ENCODE data around the gene AP5Z1. TPM values are rescaled to one million over a fixed set of nuclear protein-coding genes. Genes with fewer than 3 reads are reported as not detected.

Gene AP5Z1
- total RNA-seq, 1 experiment from 2014 or later, result 70.7 TPM

DNA sequence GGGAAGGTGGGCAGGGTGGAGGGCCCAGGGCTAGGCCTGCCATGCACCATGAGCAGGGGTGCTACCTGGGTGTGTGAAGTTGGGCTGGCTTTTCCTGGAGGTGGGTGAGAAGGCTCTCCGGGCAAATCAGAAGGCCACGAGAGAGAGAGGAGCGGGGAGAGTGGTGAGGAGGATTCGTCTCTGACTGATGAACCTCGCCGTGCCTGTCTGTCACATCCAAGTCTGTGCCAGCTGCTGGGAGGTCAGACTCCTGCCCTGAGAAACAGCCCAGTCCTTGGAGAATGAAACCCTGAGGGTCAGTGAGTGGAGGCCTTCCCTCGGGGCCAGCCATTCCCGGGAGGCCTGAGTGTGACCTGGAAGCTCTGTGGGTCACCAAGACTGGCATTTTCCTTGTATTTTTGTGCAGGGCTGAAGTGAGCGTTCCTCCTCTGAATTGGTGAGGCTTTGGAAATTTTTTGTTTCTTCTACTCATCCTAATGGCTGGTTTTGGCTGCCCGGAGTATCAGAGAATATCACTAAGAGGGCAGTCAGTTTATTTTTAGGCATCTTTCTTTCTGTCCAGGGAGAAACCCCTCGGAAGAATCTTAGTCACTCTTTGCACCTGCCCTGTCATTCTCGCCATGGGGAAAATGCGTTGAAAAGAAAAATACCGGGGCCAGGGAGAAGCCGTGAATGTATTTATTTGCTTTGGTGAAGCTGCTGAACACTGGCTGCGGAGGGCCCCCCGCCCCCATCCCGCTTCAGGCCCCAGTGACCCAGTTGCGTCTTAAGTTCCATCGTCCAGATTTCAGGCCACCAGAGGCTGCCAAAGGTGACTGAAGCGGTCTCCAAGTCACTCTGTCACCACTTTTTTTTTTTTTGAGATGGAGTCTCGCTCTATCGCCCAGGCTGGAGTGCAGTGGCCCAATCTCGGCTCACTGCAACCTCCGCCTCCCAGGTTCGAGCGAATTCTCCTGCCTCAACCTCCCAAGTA lies 6.5 kb upstream of the AP5Z1 start:
- TF ChIP-seq, protein P1, sequence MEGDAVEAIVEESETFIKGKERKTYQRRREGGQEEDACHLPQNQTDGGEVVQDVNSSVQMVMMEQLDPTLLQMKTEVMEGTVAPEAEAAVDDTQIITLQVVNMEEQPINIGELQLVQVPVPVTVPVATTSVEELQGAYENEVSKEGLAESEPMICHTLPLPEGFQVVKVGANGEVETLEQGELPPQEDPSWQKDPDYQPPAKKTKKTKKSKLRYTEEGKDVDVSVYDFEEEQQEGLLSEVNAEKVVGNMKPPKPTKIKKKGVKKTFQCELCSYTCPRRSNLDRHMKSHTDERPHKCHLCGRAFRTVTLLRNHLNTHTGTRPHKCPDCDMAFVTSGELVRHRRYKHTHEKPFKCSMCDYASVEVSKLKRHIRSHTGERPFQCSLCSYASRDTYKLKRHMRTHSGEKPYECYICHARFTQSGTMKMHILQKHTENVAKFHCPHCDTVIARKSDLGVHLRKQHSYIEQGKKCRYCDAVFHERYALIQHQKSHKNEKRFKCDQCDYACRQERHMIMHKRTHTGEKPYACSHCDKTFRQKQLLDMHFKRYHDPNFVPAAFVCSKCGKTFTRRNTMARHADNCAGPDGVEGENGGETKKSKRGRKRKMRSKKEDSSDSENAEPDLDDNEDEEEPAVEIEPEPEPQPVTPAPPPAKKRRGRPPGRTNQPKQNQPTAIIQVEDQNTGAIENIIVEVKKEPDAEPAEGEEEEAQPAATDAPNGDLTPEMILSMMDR (IDR thresholded peaks at IDR 0.05; ENCODE audit: unreplicated experiment), result no peak
- Mint-ChIP-seq H3K4me1 (ENCODE audit: low read depth, unreplicated experiment) (peaks cover 5% of the 10 kb centered on the region), H3K27ac (ENCODE audit: unreplicated experiment) (no peak overlapping the region), H3K27me3 (ENCODE audit: unreplicated experiment) (no peaks in the 10 kb centered on the region), H3K4me3 (ENCODE audit: low read depth, unreplicated experiment) (no peak overlapping the region), H3K36me3 (ENCODE audit: insufficient read depth, unreplicated experiment) (peaks cover 65% of the 10 kb centered on the region), H3K9me3 (ENCODE audit: low read depth, unreplicated experiment) (no peaks in the 10 kb centered on the region)
- CTCF ChIA-PET, result no interaction called here
- intact Hi-C loops (cut with micrococcal nuclease; ENCODE audit: unreplicated experiment), result no loop called here
- no TSS peak for BruUV-seq (replicated peaks)
- no peak for DNase-seq

GRCh38 chr7:4769761-4770160 lies 5.7 kb upstream of the AP5Z1 start:
- BruUV-seq (replicated peaks), result TSS peak; percentile 13
- CTCF ChIA-PET, result no interaction called here
- intact Hi-C loops (cut with micrococcal nuclease; ENCODE audit: unreplicated experiment), result no loop called here

DNA sequence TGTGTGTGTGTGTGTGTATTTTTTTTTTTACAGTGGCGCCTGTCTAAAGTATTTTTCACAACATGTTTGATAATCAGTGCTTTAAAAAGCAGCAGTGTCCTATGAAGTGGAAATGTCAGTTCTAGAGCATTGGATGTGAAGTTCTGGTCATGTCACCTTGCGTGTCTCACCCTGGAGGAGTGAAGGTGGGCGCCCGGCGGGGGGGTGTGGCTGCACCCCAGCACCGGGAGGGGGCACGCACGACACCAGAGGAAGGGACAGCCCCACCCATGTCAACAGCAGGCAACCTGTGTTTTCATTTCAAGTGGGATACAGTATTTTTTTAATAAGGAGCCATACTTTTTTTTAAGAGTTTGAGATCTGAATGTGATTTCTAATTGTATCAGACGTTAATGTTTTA lies 4.5 kb upstream of the AP5Z1 start:
- Mint-ChIP-seq H3K36me3 (ENCODE audit: insufficient read depth, unreplicated experiment) (peaks cover 60% of the 10 kb centered on the region), H3K9me3 (ENCODE audit: low read depth, unreplicated experiment) (no peaks in the 10 kb centered on the region), H3K27ac (ENCODE audit: unreplicated experiment) (no peak overlapping the region), H3K4me1 (ENCODE audit: low read depth, unreplicated experiment) (peaks cover 15% of the 10 kb centered on the region), H3K27me3 (ENCODE audit: unreplicated experiment) (no peaks in the 10 kb centered on the region), H3K4me3 (ENCODE audit: low read depth, unreplicated experiment) (no peak overlapping the region)
- CTCF ChIA-PET, result interaction anchor here (0.7 kb wide), 1 partner anchor 25 kb away, joined by 3 read pairs; no protein-coding TSS in a partner anchor
- no TSS peak for BruUV-seq (replicated peaks)
- no peak for DNase-seq
- TF ChIP-seq, protein P1 (IDR thresholded peaks at IDR 0.05; ENCODE audit: unreplicated experiment), result no peak
- intact Hi-C loops (cut with micrococcal nuclease; ENCODE audit: unreplicated experiment), result no loop called here

More at GRCh38 chr7:4769761-4770160, 5.7 kb upstream of the AP5Z1 start:
- Mint-ChIP-seq H3K4me3 (ENCODE audit: low read depth, unreplicated experiment) (no peak overlapping the region), H3K27ac (ENCODE audit: unreplicated experiment) (no peak overlapping the region), H3K4me1 (ENCODE audit: low read depth, unreplicated experiment) (peaks cover 13% of the 10 kb centered on the region), H3K36me3 (ENCODE audit: insufficient read depth, unreplicated experiment) (peaks cover 60% of the 10 kb centered on the region), H3K27me3 (ENCODE audit: unreplicated experiment) (no peaks in the 10 kb centered on the region), H3K9me3 (ENCODE audit: low read depth, unreplicated experiment) (no peaks in the 10 kb centered on the region)
- TF ChIP-seq, protein P1 (IDR thresholded peaks at IDR 0.05; ENCODE audit: unreplicated experiment), result no peak
- no peak for DNase-seq

DNA sequence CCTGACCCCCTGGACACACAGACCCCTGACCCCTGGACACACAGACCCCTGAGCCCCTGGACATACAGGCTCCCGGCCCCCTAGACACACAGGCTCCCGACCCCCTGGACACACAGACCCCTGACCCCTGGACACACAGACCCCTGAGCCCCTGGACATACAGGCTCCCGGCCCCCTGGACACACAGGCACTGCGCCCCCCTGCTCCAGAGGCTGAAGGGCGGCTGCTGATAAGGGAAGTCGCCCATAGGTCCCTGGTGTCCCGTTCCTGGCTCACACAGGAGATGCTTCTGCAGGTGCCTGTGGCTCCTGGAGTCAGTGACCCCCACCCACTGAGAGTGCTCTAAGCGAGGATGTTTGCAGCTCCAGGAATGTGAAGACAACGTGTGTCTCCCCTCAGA lies 3.7 kb upstream of the AP5Z1 start:
- H3K27ac Mint-ChIP-seq (ENCODE audit: unreplicated experiment), result no peak overlapping the region
- CTCF ChIA-PET, result no interaction called here
- H3K27me3 Mint-ChIP-seq (ENCODE audit: unreplicated experiment), result no peaks in the 10 kb centered on the region
- no peak for DNase-seq
- H3K36me3 Mint-ChIP-seq (ENCODE audit: insufficient read depth, unreplicated experiment), result peaks cover 60% of the 10 kb centered on the region
- H3K4me3 Mint-ChIP-seq (ENCODE audit: low read depth, unreplicated experiment), result no peak overlapping the region
- H3K4me1 Mint-ChIP-seq (ENCODE audit: low read depth, unreplicated experiment), result peaks cover 15% of the 10 kb centered on the region
- BruUV-seq (replicated peaks), result no TSS peak
- intact Hi-C loops (cut with micrococcal nuclease; ENCODE audit: unreplicated experiment), result no loop called here
- H3K9me3 Mint-ChIP-seq (ENCODE audit: low read depth, unreplicated experiment), result no peaks in the 10 kb centered on the region
- TF ChIP-seq, protein P1 (IDR thresholded peaks at IDR 0.05; ENCODE audit: unreplicated experiment), result no peak
